Ascending aorta (tissue), 2 donors: ENCODE data around the gene FYTTD1. TPM values are rescaled to one million over a fixed set of nuclear protein-coding genes. Genes with fewer than 3 reads are reported as not detected.

Experiments
- DNase-seq, 2 donors: peaks; one replicate each; pipeline ENCODE4 v3.0.0-alpha.2; 2019; ENCODE audit warnings: low spot score in 2 of 2
- H3K27ac ChIP-seq, 2 donors: fragments of 200-600 bp; sonication (generic); one replicate each; pipeline ENCODE4 v1.5.1; 2016 to 2017; ENCODE audit warnings: mild to moderate bottlenecking in 1 of 2
- H3K27me3 ChIP-seq: fragments of 200-600 bp; sonication (generic); one replicate; pipeline ENCODE4 v1.5.1; 2017
- H3K36me3 ChIP-seq, 2 donors: fragments of 200-600 bp; sonication (generic); one replicate each; pipeline ENCODE4 v1.5.1; 2016
- H3K4me1 ChIP-seq, 2 donors: fragments of 200-600 bp; sonication (generic); one replicate each; pipeline ENCODE4 v1.5.1; 2016 to 2017; ENCODE audit warnings: mild to moderate bottlenecking in 1 of 2
- H3K4me3 ChIP-seq, 2 donors: fragments of 200-600 bp; sonication (generic); one replicate each; pipeline ENCODE4 v1.5.1; 2016 to 2017; ENCODE audit warnings: mild to moderate bottlenecking in 1 of 2
- H3K9me3 ChIP-seq, 2 donors: fragments of 200-600 bp; sonication (generic); one replicate each; pipeline ENCODE4 v1.5.1; 2016
- CTCF ChIP-seq, 3 experiments: fragments of 200-600 bp in 2 of 3; fragments of 450-650 bp in 1 of 3; sonication (generic) in 2 of 3; IDR thresholded peaks; one replicate each; pipeline ENCODE4 v1.5.1; 2016 to 2019; ENCODE audit warnings: antibody characterized with exemption in 3 of 3, mild to moderate bottlenecking in 1 of 3, moderate library complexity in 1 of 3
- intact Hi-C: fragments of 100-400 bp; cut with DNase I; formaldehyde crosslinking; loops from one replicate; pipeline ENCODE4 v1.15.1; 2023
- total RNA-seq: library from RNA; depleted of rRNA; stranded (reverse); fragments of >200 nt; gene quantifications from one replicate; pipeline ENCODE4 v1.1.0, GENCODE V29; 2016

FYTTD1 gene
- total RNA-seq, 1 donor from 2014 or later, result 14.0 TPM

- intact Hi-C loops, result loop anchor here (1.0 to 2.0 kb wide), 2 partner anchors 24 to 37 kb away; partner anchors contain the start of genes FYTTD1 and RUBCN
- H3K27me3 ChIP-seq, result no peaks in the 10 kb centered on the region
- H3K4me1 ChIP-seq, result peaks cover 11 to 14% of the 10 kb centered on the region in 2 donors
- H3K27ac ChIP-seq, result peak overlapping the region; percentile 93
- H3K9me3 ChIP-seq, result no peaks in the 10 kb centered on the region
- H3K4me3 ChIP-seq, result peak overlapping the region; percentile 52 to 60
- TF ChIP-seq CTCF (IDR thresholded peaks at IDR 0.05), result no peak
- peaks cover under 1 to 3% of the 10 kb centered on the region in 2 donors for H3K36me3 ChIP-seq
- DNase-seq, result peak; percentile 79 to 95
These were observed 37.5 kb upstream of the FYTTD1 start for GRCh38 chr3:197711973-197712707.

- TF ChIP-seq CTCF (IDR thresholded peaks at IDR 0.05), result no peak
- H3K36me3 ChIP-seq, result peaks cover 3 to 7% of the 10 kb centered on the region in 2 donors
- H3K4me3 ChIP-seq, result peak overlapping the region in 1 of 2 donors; percentile 52
- H3K27ac ChIP-seq, result peak overlapping the region; percentile 93
- intact Hi-C loops, result loop anchor here (2.0 kb wide), 1 partner anchor 35 kb away; the partner anchor contains the start of gene FYTTD1
- no peaks in the 10 kb centered on the region for H3K27me3 ChIP-seq
- peaks cover 11 to 14% of the 10 kb centered on the region in 2 donors for H3K4me1 ChIP-seq
- no peak for DNase-seq
- no peaks in the 10 kb centered on the region for H3K9me3 ChIP-seq
These were observed 36.2 kb upstream of the FYTTD1 start for GRCh38 chr3:197713477-197713822.

GRCh38 chr3:197714251-197714650, 35.4 kb upstream of the FYTTD1 start:
- no peaks in the 10 kb centered on the region for H3K27me3 ChIP-seq
- H3K36me3 ChIP-seq, result peaks cover 3 to 7% of the 10 kb centered on the region in 2 donors
- TF ChIP-seq CTCF (IDR thresholded peaks at IDR 0.05), result no peak
- intact Hi-C loops, result no loop called here
- peak overlapping the region; percentile 93 for H3K27ac ChIP-seq
- peaks cover 11 to 14% of the 10 kb centered on the region in 2 donors for H3K4me1 ChIP-seq
- H3K4me3 ChIP-seq, result no peak overlapping the region
- DNase-seq, result peak in 1 of 2 donors; percentile 39
- no peaks in the 10 kb centered on the region for H3K9me3 ChIP-seq

- intact Hi-C loops, result no loop called here
- no peak overlapping the region for H3K27ac ChIP-seq
- no peaks in the 10 kb centered on the region for H3K27me3 ChIP-seq
- peaks cover 0 to 6% of the 10 kb centered on the region in 2 donors for H3K9me3 ChIP-seq
- no peak for TF ChIP-seq CTCF (IDR thresholded peaks at IDR 0.05)
- no peaks in the 10 kb centered on the region for H3K4me1 ChIP-seq
- peaks cover 5 to 13% of the 10 kb centered on the region in 2 donors for H3K36me3 ChIP-seq
- no peak for DNase-seq
- no peak overlapping the region for H3K4me3 ChIP-seq
These were observed 30.8 kb upstream of the FYTTD1 start for GRCh38 chr3:197718891-197719290.

GRCh38 chr3:197720694-197721093, 29.0 kb upstream of the FYTTD1 start:
- peaks cover 0 to 6% of the 10 kb centered on the region in 2 donors for H3K9me3 ChIP-seq
- DNase-seq, result peak in 1 of 2 donors; percentile 22
- TF ChIP-seq CTCF (IDR thresholded peaks at IDR 0.05), result no peak
- peaks cover 2 to 13% of the 10 kb centered on the region in 2 donors for H3K36me3 ChIP-seq
- no peak overlapping the region for H3K27ac ChIP-seq
- intact Hi-C loops, result no loop called here
- H3K27me3 ChIP-seq, result no peaks in the 10 kb centered on the region
- H3K4me1 ChIP-seq, result no peaks in the 10 kb centered on the region
- no peak overlapping the region for H3K4me3 ChIP-seq
